K562 (cell line): ENCODE measurements around the gene STX11. TPM values are rescaled to one million over a fixed set of nuclear protein-coding genes. Genes with fewer than 3 reads are reported as not detected.

Source experiments
- ATAC-seq: fragments of 200-7000 bp; cut with Tn5 transposase; 3 replicates; pipeline ENCODE4 v1.9.1; 2020; ENCODE audit warnings: moderate library complexity
- BruUV-seq: library from RNA; stranded (reverse); fragments of 400-500 nt; replicated peaks from 2 replicates; lab custom pipeline; 2021; lab: Mats Ljungman, UMichigan
- CTCF ChIA-PET: fragments of 300-600 bp; formaldehyde crosslinking; extraction: SDS; loops from one replicate; lab custom pipeline; 2021; ENCODE audit warnings: low intra/inter-chr PET ratio; lab: Yijun Ruan, JAX
- POLR2A ChIA-PET: fragments of 300-600, 350-650 bp; sonication (Branson Sonifier 250); formaldehyde crosslinking; extraction: SDS; loops from one replicate; lab custom pipeline; 2021; ENCODE audit warnings: antibody characterized with exemption, inconsistent platforms; lab: Yijun Ruan, JAX
- DNase-seq, 4 experiments: peaks; one replicate each; pipeline versions ENCODE4 v3.0.0 to v3.0.0-alpha.2; 2011 to 2018; ENCODE audit warnings: low spot score in 3 of 4, mixed read lengths in 3 of 4; ENCODE audit errors: extremely low read depth in 1 of 4
- FAIRE-seq: peaks from 2 replicates; lab custom pipeline; 2011; peaks lifted over from hg19 to GRCh38; lab: Jason Lieb, UNC
- H2AFZ ChIP-seq: 2 replicates; pipeline ENCODE4 v1.6.0; 2011; ENCODE audit warnings: low read depth, low read length, control low read depth, inconsistent platforms
- H3K27ac ChIP-seq: fragments of 200-600 bp; 3 replicates; pipeline ENCODE4 v1.8.0; 2011; ENCODE audit warnings: low read depth, mild to moderate bottlenecking, control low read depth, inconsistent platforms, low read length, moderate library complexity, mixed read lengths; ENCODE audit errors: extremely low read depth
- H3K27me3 ChIP-seq, 2 experiments: fragments of 300-600 bp in 1 of 2; 2 replicates in 1 of 2; 3 replicates in 1 of 2; pipeline versions ENCODE4 v1.6.0 to v1.8.0; 2011; ENCODE audit warnings: inconsistent platforms in 2 of 2, low read length in 2 of 2, mild to moderate bottlenecking in 1 of 2, mixed read lengths in 1 of 2, moderate library complexity in 1 of 2; ENCODE audit not compliant: control insufficient read depth in 2 of 2, insufficient read depth in 2 of 2
- H3K36me3 ChIP-seq: fragments of 300-600 bp; 3 replicates; pipeline ENCODE4 v1.8.0; 2011; ENCODE audit warnings: mild to moderate bottlenecking, low read length, inconsistent platforms; ENCODE audit not compliant: control insufficient read depth, insufficient read depth
- H3K4me1 ChIP-seq, 2 experiments: fragments of 200-600 bp in 1 of 2; replicated peaks in 1 of 2; 2 replicates in 1 of 2; 3 replicates in 1 of 2; pipeline versions ENCODE4 v1.5.1 to v1.8.0; 2011; ENCODE audit warnings: inconsistent platforms in 2 of 2, low read length in 2 of 2, mild to moderate bottlenecking in 1 of 2, mixed read lengths in 1 of 2, moderate library complexity in 1 of 2; ENCODE audit not compliant: control insufficient read depth in 2 of 2, insufficient read depth in 2 of 2
- H3K4me2 ChIP-seq: 2 replicates; pipeline ENCODE4 v1.6.1; 2011; ENCODE audit warnings: low read length, control low read depth, inconsistent platforms, mixed read lengths; ENCODE audit not compliant: insufficient read depth
- H3K4me3 ChIP-seq: fragments of 200-600 bp; sonication (generic), shearing (Covaris generic); 2 replicates; pipeline ENCODE4 v1.5.1; 2016; ENCODE audit warnings: control low read depth, inconsistent platforms
- H3K79me2 ChIP-seq: fragments of 200-600 bp; 3 replicates; pipeline ENCODE4 v1.8.0; 2011; ENCODE audit warnings: low read length, inconsistent platforms; ENCODE audit not compliant: control insufficient read depth, insufficient read depth
- H3K9ac ChIP-seq, 2 experiments: 2 replicates each; pipeline versions ENCODE4 v1.6.0 to v1.6.1; 2011; ENCODE audit warnings: low read depth in 2 of 2, low read length in 2 of 2, control low read depth in 1 of 2, inconsistent platforms in 1 of 2, mild to moderate bottlenecking in 1 of 2, mixed read lengths in 1 of 2; ENCODE audit not compliant: insufficient read depth in 1 of 2
- H3K9me1 ChIP-seq: one replicate; pipeline ENCODE4 v1.6.0; 2011; ENCODE audit warnings: inconsistent platforms, mild to moderate bottlenecking, low read length, moderate library complexity; ENCODE audit not compliant: control insufficient read depth, insufficient read depth
- H3K9me3 ChIP-seq: replicated peaks from 2 replicates; pipeline ENCODE4 v1.5.1; 2011; ENCODE audit warnings: low read depth, low read length, inconsistent platforms; ENCODE audit not compliant: control insufficient read depth, insufficient read depth
- H4K20me1 ChIP-seq: replicated peaks from 2 replicates; pipeline ENCODE4 v1.6.1; 2011; ENCODE audit warnings: low read length, inconsistent platforms, mixed read lengths; ENCODE audit not compliant: control insufficient read depth, insufficient read depth
- BACH1 ChIP-seq: fragments of 200-800 bp; sonication (Bioruptor generic); IDR thresholded peaks from 2 replicates; pipeline ENCODE4 v1.6.1; 2016; ENCODE audit warnings: missing genetic modification characterization, missing compliant biosample characterization
- CREB3L1 ChIP-seq: fragments of 450-650 bp; IDR thresholded peaks from 2 replicates; pipeline ENCODE4 v1.6.1; 2014; ENCODE audit warnings: low read depth, mild to moderate bottlenecking, moderate library complexity, borderline replicate concordance
- CTCF ChIP-seq, 3 experiments: IDR thresholded peaks in 2 of 3; conservative IDR thresholded peaks in 1 of 3; 2 replicates each; pipeline ENCODE4 v1.5.1; 2011 to 2012; ENCODE audit warnings: low read length in 3 of 3, mild to moderate bottlenecking in 3 of 3, control low read depth in 2 of 3, improper control_type of control experiment in 1 of 3, inconsistent platforms in 1 of 3, low read depth in 1 of 3, mixed read lengths in 1 of 3, moderate library complexity in 1 of 3; ENCODE audit not compliant: insufficient read depth in 2 of 3
- DEAF1 ChIP-seq: fragments of 450-650 bp; formaldehyde crosslinking; IDR thresholded peaks from 2 replicates; pipeline ENCODE4 v1.4.0; 2020; ENCODE audit warnings: mild to moderate bottlenecking, moderate library complexity
- ELF1 ChIP-seq: fragments of 200-800 bp; sonication (Bioruptor generic); IDR thresholded peaks from 2 replicates; pipeline ENCODE4 v1.6.1; 2016; ENCODE audit warnings: missing genetic modification characterization, missing compliant biosample characterization
- FIP1L1 ChIP-seq: fragments of 200-400 bp; formaldehyde crosslinking; IDR thresholded peaks from 2 replicates; pipeline ENCODE4 v1.6.1; 2018; ENCODE audit warnings: mild to moderate bottlenecking, low read depth, low read length; ENCODE audit not compliant: poor library complexity, severe bottlenecking
- GMEB1 ChIP-seq: fragments of 250-450 bp; sonication (Bioruptor Pico); IDR thresholded peaks from 2 replicates; pipeline ENCODE4 v1.4.0; 2020; ENCODE audit warnings: mild to moderate bottlenecking
- GTF2F1 ChIP-seq: IDR thresholded peaks from 2 replicates; pipeline ENCODE4 v1.6.1; 2011; ENCODE audit warnings: low read depth, low read length, improper control_type of control experiment
- RFX7 ChIP-seq: fragments of 250-450 bp; sonication (Bioruptor Pico); IDR thresholded peaks from 2 replicates; pipeline ENCODE4 v1.5.1; 2021; ENCODE audit warnings: mild to moderate bottlenecking
- ZNF121 ChIP-seq: sonication (generic); formaldehyde crosslinking; conservative IDR thresholded peaks from 2 replicates; pipeline ENCODE4 v1.8.0; 2022; ENCODE audit warnings: missing genetic modification reagents
- ZNF282 ChIP-seq: sonication (generic); formaldehyde crosslinking; IDR thresholded peaks from 2 replicates; pipeline ENCODE4 v1.8.1; 2023; ENCODE audit warnings: missing genetic modification reagents
- WGBS: fragments of 100-300 bp; shearing (Covaris generic); methylation state at CpG from one replicate; pipeline ENCODE4 v1.1.6; 2016; ENCODE audit warnings: low coverage, mixed read lengths; ENCODE audit not compliant: insufficient coverage; ENCODE audit errors: missing lambda C conversion rate; 5-methylcytosine and 5-hydroxymethylcytosine counted together
- in situ Hi-C: fragments of 300-500 bp; cut with MboI; formaldehyde crosslinking; loops from 4 replicates; pipeline ENCODE4 v1.15.0; 2018; ENCODE audit warnings: inconsistent platforms, mixed read lengths
- intact Hi-C: fragments of 100-400 bp; cut with micrococcal nuclease; formaldehyde crosslinking; loops from 2 replicates; pipeline ENCODE4 v1.14.2; 2022
- polyA plus RNA-seq, 8 experiments: library from polyadenylated mRNA; depleted of rRNA in 4 of 8; stranded (reverse) in 5 of 8; unstranded in 3 of 8; fragments of >200 nt; fragmentation: Nextera tagmentation in 2 of 8; fragmentation: Illumina TruSeq in 1 of 8; extraction: Ambion mirVana in 2 of 8; extraction: Trizol in 1 of 8; gene quantifications; 2 replicates each; pipeline versions ENCODE4 v1.2.1 to v1.2.3, GENCODE V29; 2011 to 2014; ENCODE audit warnings: inconsistent platforms in 1 of 8, missing spikeins in 1 of 8
- total RNA-seq, 7 experiments: library from RNA; depleted of rRNA in 6 of 7; stranded (reverse); fragments of >200 nt in 6 of 7; fragmentation: Illumina TruSeq in 2 of 7; extraction: Trizol in 2 of 7; gene quantifications; 2 replicates each; pipeline versions ENCODE4 v1.2.1 to v1.2.3, GENCODE V29; 2011 to 2021; ENCODE audit warnings: low replicate concordance in 1 of 7

Gene STX11
- total and polyA plus RNA-seq, 9 of the 15 experiments (the other 6 are each of a cell fraction or from before 2014, with no cell fraction given): 0.06 to 0.73 (median 0.40) TPM

- Histone ChIP-seq H3K79me2 (no peaks in the 10 kb centered on the region), H3K9me3 (no peaks in the 10 kb centered on the region), H2AFZ (no peak overlapping the region), H3K4me1 (peaks cover 0 to 4% of the 10 kb centered on the region in 2 experiments; a peak in 2 of 5 replicates), H4K20me1 (no peaks in the 10 kb centered on the region), H3K9me1 (no peaks in the 10 kb centered on the region)
- intact Hi-C loops: no loop called here
- WGBS: 11% methylated on average over 5 of the region's 5 CpGs
- CTCF ChIA-PET: no interaction called here
- DNase-seq: no peak
- no peak for TF ChIP-seq GMEB1 (CRISPR knock-in tag)
- no peak for TF ChIP-seq GTF2F1
- TF ChIP-seq CTCF (IDR thresholded peaks at IDR 0.05 in 2 of 3, conservative IDR thresholded peaks at IDR 0.05 in 1 of 3; ENCODE audit: insufficient read depth in 2 of 3, low read depth in 1 of 3, low read length in 3 of 3): no peak
- TF ChIP-seq DEAF1: no peak
- no peak for TF ChIP-seq BACH1 (tag)
- TF ChIP-seq ZNF282 (CRISPR knock-in tag): no peak
- no peak for TF ChIP-seq ELF1 (tag)
- no peak for TF ChIP-seq FIP1L1
- no peak for TF ChIP-seq CREB3L1
- no peak for TF ChIP-seq ZNF121 (CRISPR knock-in tag)
- TF ChIP-seq RFX7 (CRISPR knock-in tag): no peak
- TF ChIP-seq, all 486 proteins: peak for 0
- Histone ChIP-seq H3K27me3 (peaks cover 3 to 9% of the 10 kb centered on the region in 2 experiments; a peak in 1 of 5 replicates), H3K4me3 (no peak overlapping the region), H3K27ac (no peak overlapping the region), H3K4me2 (no peak overlapping the region), H3K9ac (no peak overlapping the region), H3K36me3 (no peaks in the 10 kb centered on the region)
- in situ Hi-C loops: no loop called here
- FAIRE-seq (no peak), ATAC-seq (no peak)
- BruUV-seq: no TSS peak
- POLR2A ChIA-PET: interaction anchor here (0.7 to 1.3 kb wide), 2 partner anchors 10 to 21 kb away, joined by 3 to 6 read pairs; no protein-coding TSS in a partner anchor
These were observed 23.7 kb downstream of the STX11 start for GRCh38 chr6:144174006-144174405.
